ENCODE results near the gene TMEM38B. TPM values are rescaled to one million over a fixed set of nuclear protein-coding genes. Genes with fewer than 3 reads are reported as not detected.

The TMEM38B gene
- total RNA-seq, 1 experiment from 2014 or later, result 14.5 TPM

DNA sequence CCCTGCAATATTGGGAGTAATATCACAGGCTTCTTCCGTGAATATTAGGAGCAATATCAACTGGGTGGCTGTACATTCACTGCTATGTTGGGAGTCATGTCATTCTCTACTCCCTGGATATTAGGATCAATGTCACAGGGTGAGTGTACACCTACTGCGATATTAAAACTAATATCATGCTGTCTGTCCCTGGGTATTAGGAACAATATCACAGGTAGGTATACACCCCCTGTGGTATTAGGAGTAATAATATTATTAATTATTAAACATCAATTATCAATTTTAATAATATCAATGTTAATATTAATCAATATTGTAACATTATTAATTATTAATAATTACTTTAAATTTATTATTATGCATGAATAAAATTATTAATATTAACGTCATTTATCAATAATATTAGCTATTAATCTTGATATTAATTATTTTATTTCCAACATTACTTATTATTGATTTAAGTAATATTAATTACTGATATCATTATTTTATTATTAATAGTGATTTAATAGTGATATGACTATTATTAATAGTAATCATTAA lies 121.9 kb downstream of the TMEM38B start:
- no peaks in the 10 kb centered on the region for H3K27me3 Mint-ChIP-seq (ENCODE audit: low read depth)
- peaks cover 5% of the 10 kb centered on the region in 2 experiments for H3K9me3 Mint-ChIP-seq
- Histone ChIP-seq H3K27me3 (ENCODE audit: insufficient read depth, low read length) (no peaks in the 10 kb centered on the region), H3K79me2 (ENCODE audit: insufficient read depth, low read length) (no peaks in the 10 kb centered on the region), H3K9ac (ENCODE audit: extremely low read depth, insufficient read length, low read length) (no peak overlapping the region), H3K18ac (ENCODE audit: insufficient read length, low read depth, low read length) (no peak overlapping the region), H3T11ph (ENCODE audit: low read length) (no peak overlapping the region), H4K8ac (replicated peaks; ENCODE audit: insufficient read length, low read depth, low read length) (no peak overlapping the region), H4K20me1 (ENCODE audit: control insufficient read depth, insufficient read depth, insufficient read length) (no peaks in the 10 kb centered on the region), H2AFZ (ENCODE audit: low read length) (no peak overlapping the region), H3K9me3 (ENCODE audit: control insufficient read depth, low read depth, low read length) (no peaks in the 10 kb centered on the region), H4K5ac (ENCODE audit: insufficient read length, low read depth, low read length) (no peak overlapping the region), H3K27ac (ENCODE audit: insufficient read length, low read depth, low read length) (no peak overlapping the region), H2BK20ac (ENCODE audit: low read depth, low read length, poor library complexity, severe bottlenecking) (no peak overlapping the region), H2BK120ac (ENCODE audit: low read depth, low read length, poor library complexity, severe bottlenecking) (no peak overlapping the region), H2BK15ac (ENCODE audit: low read depth, low read length) (no peak overlapping the region), H2BK12ac (ENCODE audit: insufficient read length, low read depth, low read length) (no peak overlapping the region), H3K23me2 (ENCODE audit: insufficient read length, low read depth, low read length, poor library complexity, severe bottlenecking) (no peaks in the 10 kb centered on the region), H2AK5ac (ENCODE audit: insufficient read length, low read length) (no peak overlapping the region), H4K91ac (ENCODE audit: insufficient read length, low read depth, low read length) (no peak overlapping the region), H3K4ac (ENCODE audit: low read depth, low read length) (no peak overlapping the region), H3K56ac (ENCODE audit: insufficient read length, low read depth, low read length) (no peak overlapping the region), H3K23ac (ENCODE audit: insufficient read length, low read depth, low read length) (no peak overlapping the region), H3K4me1 (ENCODE audit: insufficient read depth, low read length) (no peaks in the 10 kb centered on the region), H3K79me1 (ENCODE audit: insufficient read depth, low read depth, low read length, poor library complexity, severe bottlenecking) (no peaks in the 10 kb centered on the region), H3K4me2 (ENCODE audit: insufficient read depth, insufficient read length, low read length) (no peak overlapping the region), H2BK5ac (ENCODE audit: insufficient read length, low read length) (no peak overlapping the region), H3K14ac (ENCODE audit: insufficient read depth, low read length) (no peak overlapping the region)
- no peak overlapping the region for H3K27ac Mint-ChIP-seq
- TF ChIP-seq, protein P1, sequence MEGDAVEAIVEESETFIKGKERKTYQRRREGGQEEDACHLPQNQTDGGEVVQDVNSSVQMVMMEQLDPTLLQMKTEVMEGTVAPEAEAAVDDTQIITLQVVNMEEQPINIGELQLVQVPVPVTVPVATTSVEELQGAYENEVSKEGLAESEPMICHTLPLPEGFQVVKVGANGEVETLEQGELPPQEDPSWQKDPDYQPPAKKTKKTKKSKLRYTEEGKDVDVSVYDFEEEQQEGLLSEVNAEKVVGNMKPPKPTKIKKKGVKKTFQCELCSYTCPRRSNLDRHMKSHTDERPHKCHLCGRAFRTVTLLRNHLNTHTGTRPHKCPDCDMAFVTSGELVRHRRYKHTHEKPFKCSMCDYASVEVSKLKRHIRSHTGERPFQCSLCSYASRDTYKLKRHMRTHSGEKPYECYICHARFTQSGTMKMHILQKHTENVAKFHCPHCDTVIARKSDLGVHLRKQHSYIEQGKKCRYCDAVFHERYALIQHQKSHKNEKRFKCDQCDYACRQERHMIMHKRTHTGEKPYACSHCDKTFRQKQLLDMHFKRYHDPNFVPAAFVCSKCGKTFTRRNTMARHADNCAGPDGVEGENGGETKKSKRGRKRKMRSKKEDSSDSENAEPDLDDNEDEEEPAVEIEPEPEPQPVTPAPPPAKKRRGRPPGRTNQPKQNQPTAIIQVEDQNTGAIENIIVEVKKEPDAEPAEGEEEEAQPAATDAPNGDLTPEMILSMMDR (conservative IDR thresholded peaks at IDR 0.05), result no peak
- no peaks in the 10 kb centered on the region for H3K4me1 Mint-ChIP-seq
- no peak overlapping the region for H3K4me3 Mint-ChIP-seq
- no peaks in the 10 kb centered on the region for H3K36me3 Mint-ChIP-seq (ENCODE audit: insufficient read depth in 1 of 3, low read depth in 3 of 3)
- DNase-seq, result no peak
- no CpG with 5 or more reads among the region's 3 CpGs for WGBS (ENCODE audit: extremely low coverage, insufficient read length, low lambda C conversion rate)

Measured in H9 (cell line).